Measurements from ENCODE around the gene SYK.
"Not testable (repeated sequence)": the region's sequence is repeated elsewhere in the genome, so short reads cannot be mapped to it uniquely, and the experiment has no call there.

SYK gene

DNA sequence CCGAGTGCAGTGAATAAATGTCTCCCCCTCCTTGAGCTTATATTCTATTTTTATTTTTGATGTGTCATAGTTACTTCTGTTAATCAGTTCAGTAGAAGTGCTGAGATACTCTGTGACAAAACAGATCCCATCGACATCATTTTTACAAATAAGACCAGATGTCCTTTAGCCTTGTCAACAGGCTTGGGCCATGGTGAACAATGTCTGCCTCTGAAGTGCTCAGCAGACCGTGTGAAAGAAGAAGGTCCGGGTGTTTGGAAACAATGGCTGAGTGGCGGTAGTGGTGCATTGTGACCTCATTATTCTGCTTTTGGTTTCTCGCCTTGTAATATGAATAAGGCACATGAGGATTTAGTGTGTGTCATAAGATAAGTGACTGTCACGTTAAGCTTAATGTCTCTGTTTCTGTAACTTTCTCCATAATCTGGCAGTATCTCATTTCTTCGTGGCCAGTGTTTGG, 71.2 kb downstream of the SYK start:
- no peak overlapping the region for H3K4me3 ChIP-seq (ENCODE audit: low read depth, low read length)

DNA sequence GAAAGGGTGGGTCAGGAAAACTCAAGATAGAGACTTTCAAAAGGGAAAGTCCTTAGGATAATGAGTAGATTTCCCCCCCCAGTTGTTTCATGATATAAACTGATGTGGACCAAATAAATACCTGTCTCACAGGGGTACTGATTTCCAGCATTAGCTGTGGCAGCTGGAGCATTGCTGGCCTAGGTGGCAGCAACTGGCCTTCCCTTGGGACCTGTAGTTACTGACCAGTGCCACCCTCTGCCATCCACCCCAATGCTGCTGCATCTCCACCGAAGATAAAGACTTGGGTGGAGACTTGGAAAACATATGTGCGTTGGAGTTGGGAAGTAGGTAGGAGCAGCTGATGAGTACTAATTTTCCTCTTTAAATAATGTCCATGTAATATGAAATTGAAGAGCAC, 71.8 kb downstream of the SYK start:
- no peak overlapping the region for H3K4me3 ChIP-seq (ENCODE audit: low read depth, low read length)

DNA sequence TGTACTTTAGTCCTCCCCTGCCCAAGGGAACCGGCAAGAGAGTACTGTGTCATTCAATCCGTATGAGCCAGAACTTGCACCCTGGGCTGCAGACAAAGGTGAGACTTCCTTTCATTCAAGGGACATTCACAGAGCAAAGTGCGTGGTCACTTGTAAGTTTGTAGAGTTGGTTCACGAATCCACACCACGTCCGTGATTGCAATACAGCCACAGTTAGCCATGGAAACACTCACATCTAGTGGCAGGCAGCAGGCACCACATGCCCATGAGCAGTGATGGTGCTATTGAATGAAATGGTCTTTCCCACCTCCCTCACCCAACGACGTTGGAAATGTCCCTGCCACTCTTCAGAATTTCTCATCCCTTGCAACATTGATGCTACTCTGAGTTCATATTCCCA, 72.6 kb downstream of the SYK start:
- no peak overlapping the region for H3K4me3 ChIP-seq (ENCODE audit: low read depth, low read length)

DNA sequence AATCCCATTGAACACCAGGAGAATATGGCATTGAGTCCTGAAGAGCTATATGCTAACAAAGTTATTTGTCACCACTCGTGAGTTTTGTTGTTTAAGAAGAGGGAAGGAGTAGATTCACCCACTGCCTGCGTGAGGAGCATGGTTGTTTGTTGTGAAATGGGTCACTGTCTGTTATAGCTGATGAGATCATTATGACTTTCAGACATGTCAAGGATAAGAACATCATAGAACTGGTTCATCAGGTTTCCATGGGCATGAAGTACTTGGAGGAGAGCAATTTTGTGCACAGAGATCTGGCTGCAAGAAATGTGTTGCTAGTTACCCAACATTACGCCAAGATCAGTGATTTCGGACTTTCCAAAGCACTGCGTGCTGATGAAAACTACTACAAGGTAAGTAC, 76.9 kb downstream of the SYK start:
- no peak overlapping the region for H3K4me3 ChIP-seq (ENCODE audit: low read depth, low read length)

DNA sequence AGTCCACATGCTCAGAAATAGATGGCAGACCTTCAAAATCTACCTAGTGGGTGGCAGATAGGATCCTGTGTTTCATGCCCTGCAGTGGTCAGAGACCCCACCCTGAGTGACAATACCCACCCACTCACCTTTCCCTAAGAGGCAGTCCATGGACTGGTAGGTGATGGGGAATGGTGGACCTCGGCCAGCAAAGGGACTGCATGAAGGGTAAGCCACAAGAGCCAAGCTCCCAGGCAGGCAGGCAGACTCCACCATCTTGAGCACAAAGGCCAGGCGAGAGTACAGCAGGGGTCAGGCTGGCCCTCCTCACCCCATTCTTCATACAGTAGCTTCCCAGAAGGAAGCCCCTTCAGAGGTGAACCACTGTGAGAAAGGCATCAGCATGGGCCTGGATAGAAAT, 78.4 kb downstream of the SYK start:
- H3K4me3 ChIP-seq (ENCODE audit: low read depth, low read length) = no peak overlapping the region

DNA sequence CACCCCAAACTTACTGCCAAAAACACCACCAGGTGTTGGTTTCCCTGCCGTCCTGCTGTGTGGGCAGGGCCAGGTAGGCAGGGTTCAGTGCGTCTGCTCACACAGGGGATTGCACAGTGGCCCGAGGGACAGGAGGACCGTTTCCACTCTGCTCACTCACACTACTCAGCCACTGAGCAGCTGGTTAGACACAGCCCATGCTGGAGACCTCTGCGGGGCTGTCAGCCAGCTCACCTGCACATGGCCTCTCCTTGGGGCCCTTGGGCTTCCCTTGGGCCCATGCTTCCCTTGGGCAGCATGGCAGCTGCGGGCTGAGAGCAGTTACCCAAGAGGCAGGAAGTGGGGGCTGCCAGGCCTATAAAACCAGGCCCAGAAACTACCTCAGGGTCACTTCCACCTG, 79.0 kb downstream of the SYK start:
- H3K4me3 ChIP-seq (ENCODE audit: low read depth, low read length) = no peak overlapping the region

DNA sequence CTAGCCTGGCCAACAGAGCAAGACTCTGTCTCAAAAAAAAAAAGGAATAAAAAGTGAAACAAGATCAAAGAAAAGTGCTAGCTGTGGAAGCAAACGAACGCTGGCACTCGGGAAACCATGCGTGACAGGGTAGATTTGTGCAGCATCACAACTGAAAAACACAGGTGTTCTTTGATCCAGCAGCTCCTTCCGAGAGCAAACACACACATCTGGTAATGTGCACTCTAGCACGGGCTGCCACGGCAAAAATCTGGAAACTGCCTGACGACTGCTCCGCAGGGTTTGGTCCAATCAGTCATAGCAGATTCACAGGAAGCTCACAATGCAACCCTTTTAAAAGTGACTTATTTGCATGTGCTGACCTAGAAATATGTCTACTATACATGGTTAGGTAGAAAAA, 80.0 kb downstream of the SYK start:
- no peak overlapping the region for H3K4me3 ChIP-seq (ENCODE audit: low read depth, low read length)

DNA sequence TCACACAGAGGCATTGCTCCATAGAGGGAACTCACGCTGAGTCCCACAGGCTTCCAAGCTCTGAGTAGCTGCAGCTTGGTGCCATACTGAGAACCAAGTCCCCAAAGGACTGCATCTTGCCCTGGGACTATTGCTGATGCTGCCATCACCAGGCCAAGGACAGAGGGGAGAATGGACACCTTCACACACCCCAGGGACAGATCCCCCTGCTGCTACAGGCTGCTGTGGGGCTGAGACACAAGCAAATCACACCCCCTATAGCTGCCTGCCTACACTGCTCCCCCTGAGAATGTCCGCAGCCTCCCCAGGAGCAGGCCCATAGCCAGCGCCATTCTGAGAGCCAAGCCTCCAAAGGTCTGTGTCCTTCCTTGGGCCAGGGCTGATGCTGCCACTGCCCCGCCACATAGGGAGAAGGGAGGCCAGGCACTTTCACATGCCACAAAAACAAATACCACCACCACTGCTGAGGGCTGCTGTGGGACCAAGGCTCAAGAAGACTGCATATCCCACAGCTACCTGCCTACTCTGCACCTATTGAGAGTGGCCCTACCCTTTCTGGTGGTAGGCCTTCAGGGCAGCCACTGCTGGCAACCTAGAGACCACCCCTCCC, 81.5 kb downstream of the SYK start:
- H3K4me3 ChIP-seq (ENCODE audit: low read depth, low read length) = no peak overlapping the region

DNA sequence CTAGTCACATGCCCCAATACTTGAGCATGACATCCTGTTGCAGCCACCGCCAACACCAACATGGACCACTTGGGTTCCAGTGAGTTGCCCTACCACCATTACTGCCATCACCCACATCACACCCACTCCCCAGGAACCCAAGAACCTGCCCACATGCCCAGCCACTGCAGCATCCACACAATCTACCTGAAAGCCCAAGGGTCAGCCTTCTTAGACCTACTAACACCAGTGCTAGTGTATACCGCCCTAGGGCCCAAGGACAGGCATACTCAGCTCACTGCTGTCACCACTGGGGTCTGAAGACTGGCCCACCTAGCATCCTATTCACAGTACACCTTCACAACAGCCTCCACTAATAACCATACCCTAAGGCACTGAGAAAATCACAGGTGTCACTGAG, 82.0 kb downstream of the SYK start:
- H3K4me3 ChIP-seq (ENCODE audit: low read depth, low read length) = no peak overlapping the region

DNA sequence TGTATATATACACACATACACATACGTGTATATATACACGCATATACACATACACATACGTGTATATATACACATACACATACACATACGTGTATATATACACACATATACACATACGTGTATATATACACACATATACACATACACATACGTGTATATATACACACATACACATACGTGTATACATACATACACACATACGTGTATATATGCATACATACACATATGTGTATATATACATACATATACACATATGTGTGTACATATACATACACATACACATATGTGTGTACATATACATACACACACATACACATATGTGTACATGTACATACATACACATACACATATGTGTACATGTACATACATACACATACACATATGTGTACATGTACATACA, 82.6 kb downstream of the SYK start:
- no peak overlapping the region for H3K4me3 ChIP-seq (ENCODE audit: low read depth, low read length)

DNA sequence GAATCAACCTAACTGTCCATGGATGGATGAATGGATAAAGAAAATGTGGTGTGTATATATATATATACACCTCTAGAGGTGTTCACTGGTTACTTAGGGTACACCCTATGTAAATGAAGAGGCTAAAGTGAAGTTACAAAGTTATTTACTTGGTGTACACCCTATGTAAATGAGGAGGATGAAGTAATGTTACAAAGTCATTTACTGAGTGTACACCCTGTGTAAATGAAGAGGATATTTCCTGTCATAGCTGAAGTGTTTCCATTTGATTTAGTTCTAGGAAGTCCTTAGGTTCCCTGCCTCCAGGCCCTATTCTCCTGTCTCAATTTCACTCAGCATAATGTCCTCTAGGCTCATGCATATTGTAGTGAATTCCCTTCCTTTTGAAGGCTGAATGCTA, 85.2 kb downstream of the SYK start:
- not testable (repeated sequence) for H3K4me3 ChIP-seq (ENCODE audit: low read depth, low read length)

DNA sequence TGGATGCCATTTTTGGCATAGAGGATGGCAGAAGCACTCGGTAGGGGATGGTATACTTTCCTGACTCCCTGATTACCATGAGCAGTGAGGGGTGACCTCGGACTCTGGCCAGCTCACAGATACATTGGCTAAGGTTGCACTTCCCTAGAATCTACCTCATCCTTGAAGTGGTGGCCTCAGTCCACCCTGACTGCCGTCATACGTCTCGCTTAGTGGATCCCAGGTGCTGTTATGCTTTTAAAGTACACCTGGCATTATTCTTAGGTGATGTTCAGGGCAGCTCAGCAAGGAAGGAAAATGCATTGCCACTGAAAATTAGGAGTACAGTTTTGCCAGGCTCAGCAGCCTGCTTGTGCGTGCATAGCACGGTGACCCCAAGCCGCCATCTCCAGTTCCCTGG, 87.3 kb downstream of the SYK start:
- no peak overlapping the region for H3K4me3 ChIP-seq (ENCODE audit: low read depth, low read length)

DNA sequence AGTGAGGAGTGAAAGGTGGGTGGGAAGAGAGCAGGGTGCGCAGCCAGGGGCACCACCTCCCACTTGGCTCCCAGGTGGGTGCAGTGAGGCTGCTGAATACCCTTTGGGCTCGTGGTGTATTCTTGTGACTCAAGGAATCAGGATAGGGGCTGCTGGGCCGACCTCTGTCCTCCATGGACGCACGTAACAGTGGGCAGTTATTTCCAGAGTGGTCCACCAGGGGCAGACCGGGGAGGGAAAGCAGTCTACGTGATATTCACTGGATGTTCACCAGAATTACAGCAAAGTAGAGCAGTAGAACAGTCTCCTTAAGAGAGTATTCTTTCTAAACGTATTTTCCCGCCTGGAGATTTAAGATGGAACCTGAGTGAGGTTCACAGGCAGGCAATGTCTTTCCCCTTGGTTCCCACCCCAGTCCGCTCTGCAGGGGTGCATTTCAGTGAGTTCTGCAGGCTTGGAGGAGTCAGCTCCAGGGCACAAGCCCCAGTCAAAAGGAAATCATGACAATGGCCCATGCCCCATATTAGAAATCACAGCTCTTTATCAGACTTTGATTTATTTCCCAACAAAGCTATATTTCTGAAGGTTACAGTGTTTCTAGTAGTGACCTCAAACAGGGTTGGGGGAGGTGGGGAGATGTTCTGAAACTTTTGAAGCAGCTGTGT, 88.7 kb downstream of the SYK start:
- no peak overlapping the region for H3K4me3 ChIP-seq (ENCODE audit: low read depth, low read length)

DNA sequence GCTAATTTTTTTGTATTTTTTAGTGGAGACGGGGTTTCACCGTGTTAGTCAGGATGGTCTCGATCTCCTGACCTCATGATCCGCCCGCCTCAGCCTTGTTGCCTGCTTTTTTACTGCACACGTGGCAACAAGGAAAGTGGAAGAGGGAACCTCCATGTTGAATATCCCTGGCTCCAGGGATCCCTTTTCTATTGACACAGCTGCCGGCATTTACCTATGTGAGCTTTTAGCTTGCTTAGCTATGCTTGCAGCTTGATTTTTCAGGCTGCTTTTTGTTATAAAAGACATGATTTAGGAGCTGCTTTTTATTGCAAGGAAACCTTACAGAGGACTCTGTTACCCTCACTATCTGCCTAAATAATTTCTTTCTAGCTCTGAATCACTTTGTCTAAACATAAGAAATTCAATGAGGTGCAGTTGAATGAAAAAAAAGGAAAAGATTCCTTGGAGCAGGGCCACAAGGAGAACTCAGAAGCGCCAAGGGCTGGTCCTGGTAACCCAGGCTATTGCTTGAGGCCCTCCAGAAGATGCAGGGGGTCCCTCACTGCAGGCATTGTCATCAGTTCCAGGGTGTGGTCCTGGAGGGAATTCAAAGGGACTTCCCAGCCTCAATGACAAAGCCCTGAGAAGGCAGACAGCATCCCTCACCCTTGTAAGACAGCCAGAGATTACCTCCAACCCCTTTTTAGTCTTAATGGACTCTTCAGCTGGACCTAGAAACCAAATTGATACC, 89.9 kb downstream of the SYK start:
- no peak overlapping the region for H3K4me3 ChIP-seq (ENCODE audit: low read depth, low read length)

DNA sequence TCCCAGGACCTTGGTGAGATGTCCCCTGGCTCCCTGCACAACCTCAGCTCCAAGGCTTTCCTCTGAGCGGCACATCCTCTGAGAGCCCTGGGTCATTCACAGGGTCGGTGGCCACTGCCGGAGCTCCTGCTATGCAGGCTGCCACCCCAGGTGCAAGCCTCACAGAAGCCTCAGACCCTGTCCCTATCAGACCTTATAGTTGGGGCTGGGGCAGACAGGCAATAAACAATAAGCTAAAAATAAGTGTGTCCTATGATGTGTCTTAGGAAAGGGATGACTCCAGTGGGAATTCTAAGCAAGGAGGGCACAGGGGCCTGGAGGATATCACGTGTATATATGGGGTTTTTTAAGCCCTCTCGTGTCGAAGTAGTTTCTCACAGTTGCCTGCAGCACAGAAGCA, 91.3 kb downstream of the SYK start:
- H3K4me3 ChIP-seq (ENCODE audit: low read depth, low read length) = no peak overlapping the region

DNA sequence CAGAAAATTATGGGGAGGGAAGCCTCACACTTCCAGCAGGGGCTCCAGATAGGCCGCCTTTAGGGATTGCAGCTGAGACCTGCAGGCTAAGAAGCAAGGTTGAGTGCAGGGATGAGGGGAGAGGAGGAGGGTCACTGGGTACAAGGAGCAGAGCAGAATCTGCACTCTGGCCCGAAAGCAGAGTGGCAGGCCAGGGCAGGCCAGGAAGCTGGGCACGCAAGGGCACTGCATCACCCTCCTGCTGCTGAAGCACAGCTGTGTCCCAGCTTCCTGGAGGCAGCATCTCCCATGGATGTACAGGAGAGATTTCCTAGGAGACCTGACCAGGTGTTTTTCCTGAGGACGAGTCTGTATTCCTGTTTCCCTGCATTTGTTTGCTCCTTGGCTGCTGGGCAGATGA, 92.1 kb downstream of the SYK start:
- no peak overlapping the region for H3K4me3 ChIP-seq (ENCODE audit: low read depth, low read length)

DNA sequence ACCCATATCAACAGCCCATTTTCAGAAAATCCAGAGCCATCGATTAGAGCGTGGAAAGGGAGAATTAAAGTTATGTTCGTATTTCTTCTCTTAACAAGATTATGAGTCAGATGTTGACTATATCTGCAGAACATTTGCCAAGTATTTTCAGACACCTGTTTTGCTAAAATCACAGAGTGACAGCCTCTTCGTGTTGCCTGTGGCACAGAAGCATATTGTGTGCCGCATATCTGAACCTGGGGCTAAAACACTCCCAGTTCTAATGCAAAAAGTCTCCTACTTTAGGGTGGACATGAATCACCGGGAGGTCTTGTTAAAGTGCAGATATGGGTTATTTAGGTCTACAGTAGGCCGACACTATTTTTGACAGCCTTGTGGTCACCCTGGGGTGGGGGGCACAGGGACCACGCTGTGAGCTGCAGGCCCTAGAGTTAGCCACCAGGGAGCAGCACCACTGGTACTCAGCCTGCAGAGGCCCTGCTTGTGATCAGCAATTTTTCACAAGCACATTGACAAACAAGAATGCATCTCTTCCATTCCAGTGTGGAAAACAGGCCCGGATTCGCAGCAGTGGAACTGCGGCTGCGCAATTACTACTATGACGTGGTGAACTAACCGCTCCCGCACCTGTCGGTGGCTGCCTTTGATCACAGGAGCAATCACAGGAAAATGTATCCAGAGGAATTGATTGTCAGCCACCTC, 93.5 kb downstream of the SYK start:
- H3K4me3 ChIP-seq (ENCODE audit: low read depth, low read length) = no peak overlapping the region

DNA sequence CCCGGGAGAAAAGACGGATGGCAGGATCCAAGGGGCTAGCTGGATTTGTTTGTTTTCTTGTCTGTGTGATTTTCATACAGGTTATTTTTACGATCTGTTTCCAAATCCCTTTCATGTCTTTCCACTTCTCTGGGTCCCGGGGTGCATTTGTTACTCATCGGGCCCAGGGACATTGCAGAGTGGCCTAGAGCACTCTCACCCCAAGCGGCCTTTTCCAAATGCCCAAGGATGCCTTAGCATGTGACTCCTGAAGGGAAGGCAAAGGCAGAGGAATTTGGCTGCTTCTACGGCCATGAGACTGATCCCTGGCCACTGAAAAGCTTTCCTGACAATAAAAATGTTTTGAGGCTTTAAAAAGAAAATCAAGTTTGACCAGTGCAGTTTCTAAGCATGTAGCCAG, 94.2 kb downstream of the SYK start:
- no peak overlapping the region for H3K4me3 ChIP-seq (ENCODE audit: low read depth, low read length)

DNA sequence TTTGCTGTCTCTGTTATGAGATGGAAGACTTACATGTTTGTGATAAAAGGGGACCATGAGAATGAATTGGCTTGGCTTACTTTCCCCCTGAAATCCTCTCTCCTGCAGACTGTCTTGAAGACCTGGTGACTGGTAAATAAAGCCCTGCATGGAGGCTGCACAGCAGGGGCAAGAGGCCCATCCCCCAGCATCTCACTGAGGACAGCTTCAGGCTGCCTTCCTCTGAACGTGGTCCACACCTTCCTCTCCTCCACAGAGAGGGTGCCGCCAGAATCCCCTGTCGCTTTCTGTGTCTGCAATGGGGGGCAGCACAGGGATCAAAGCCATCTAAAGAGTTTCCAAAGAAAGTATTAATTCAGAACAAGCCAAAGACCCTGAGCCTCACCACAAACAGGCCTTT, 94.6 kb downstream of the SYK start:
- no peak overlapping the region for H3K4me3 ChIP-seq (ENCODE audit: low read depth, low read length)

DNA sequence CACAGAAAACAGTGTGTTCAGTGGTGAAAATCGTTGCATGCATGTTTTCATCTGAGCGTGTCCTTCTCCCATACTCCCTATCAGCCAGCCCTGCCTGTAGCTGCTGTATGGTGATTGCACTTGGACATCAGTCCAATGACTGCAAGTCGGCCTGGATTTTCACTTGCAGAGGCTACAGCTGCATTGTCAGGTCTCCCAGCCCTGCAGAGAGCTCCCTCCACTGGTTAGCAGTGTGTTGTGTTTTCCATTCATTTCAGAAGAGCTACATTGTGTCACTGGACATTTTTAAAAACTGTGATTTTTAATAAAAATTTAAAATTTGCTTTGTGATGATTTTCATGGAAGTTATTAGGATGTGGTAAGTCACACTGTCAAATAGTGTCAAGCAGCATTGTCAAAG, 96.6 kb downstream of the SYK start:
- no peak overlapping the region for H3K4me3 ChIP-seq (ENCODE audit: low read depth, low read length)

DNA sequence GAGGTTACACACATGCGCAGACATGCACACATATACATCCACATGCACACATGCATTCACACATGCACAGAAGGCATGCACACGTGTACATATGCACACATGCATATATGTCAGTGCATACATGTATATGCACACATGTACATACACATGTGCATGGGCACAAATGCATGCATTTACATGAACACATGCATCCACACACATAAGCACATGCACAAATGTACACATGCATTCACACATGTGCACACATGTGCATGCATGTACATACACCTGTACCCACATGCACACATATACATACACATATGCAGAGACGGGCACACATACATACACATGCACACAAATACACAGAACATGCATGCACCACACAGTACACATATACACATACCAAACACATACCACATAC, 97.7 kb downstream of the SYK start:
- no peak overlapping the region for H3K4me3 ChIP-seq (ENCODE audit: low read depth, low read length)

DNA sequence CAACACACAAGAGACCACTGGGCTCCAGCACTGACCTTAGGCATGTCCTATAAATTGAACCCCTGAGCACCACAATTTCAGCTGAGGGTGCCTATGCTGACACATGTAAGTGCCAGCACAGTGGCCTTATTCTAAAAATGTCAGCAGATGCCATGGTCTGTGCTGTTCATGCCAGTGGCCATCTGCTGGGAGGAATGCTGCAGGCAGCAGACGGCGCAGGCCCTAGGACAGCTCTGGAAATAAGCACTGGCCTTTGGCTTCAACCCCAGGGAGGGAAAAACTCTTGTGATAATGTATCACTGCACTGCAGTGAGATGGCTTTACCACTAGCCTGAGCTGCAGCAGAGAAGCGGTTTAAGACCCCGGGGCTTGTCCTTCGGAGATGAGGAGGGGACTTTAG, 98.5 kb downstream of the SYK start:
- H3K4me3 ChIP-seq (ENCODE audit: low read depth, low read length) = no peak overlapping the region
